HG03066 (cell line): ENCODE results near the gene CD58.
A peak's percentile ranks its signal among the peaks of the same experiment; 100 is the strongest.
"Not testable (repeated sequence)": the region's sequence is repeated elsewhere in the genome, so short reads cannot be mapped to it uniquely, and the experiment has no call there.

Source experiments
- ATAC-seq: cut with Tn5 transposase; IDR thresholded peaks from one replicate; pipeline ENCODE4 v1.9.1; 2021; ENCODE audit warnings: low read depth; ENCODE audit not compliant: unreplicated experiment

The CD58 gene

GRCh38 chr1:116570358-116571214, at the start of gene CD58:
Gene CD58 (minus strand): TSS chr1:116571026. CDS start chr1:116570972, 54 bp downstream.
- peak; percentile 53 for ATAC-seq

- not testable (repeated sequence) for ATAC-seq
These were observed 49.6 kb upstream of the CD58 start for GRCh38 chr1:116620392-116620791.

- not testable (repeated sequence) for ATAC-seq
These were observed 48.3 kb upstream of the CD58 start for GRCh38 chr1:116619106-116619505.

GRCh38 chr1:116617808-116618207, 47.0 kb upstream of the CD58 start:
- not testable (repeated sequence) for ATAC-seq

GRCh38 chr1:116613825-116614224, 43.0 kb upstream of the CD58 start:
- not testable (repeated sequence) for ATAC-seq

GRCh38 chr1:116609801-116610371, 39.1 kb upstream of the CD58 start:
- ATAC-seq: not testable (repeated sequence)

- ATAC-seq: not testable (repeated sequence)
These were observed 38.0 kb upstream of the CD58 start for GRCh38 chr1:116608841-116609240.

- ATAC-seq: not testable (repeated sequence)
These were observed 37.3 kb upstream of the CD58 start for GRCh38 chr1:116608151-116608550.

GRCh38 chr1:116607463-116607862, 36.6 kb upstream of the CD58 start:
- not testable (repeated sequence) for ATAC-seq

- ATAC-seq: not testable (repeated sequence)
These were observed 35.2 kb upstream of the CD58 start for GRCh38 chr1:116606067-116606466.

GRCh38 chr1:116605315-116605714, 34.5 kb upstream of the CD58 start:
- ATAC-seq: no peak

GRCh38 chr1:116604408-116604807, 33.6 kb upstream of the CD58 start:
- ATAC-seq: not testable (repeated sequence)

GRCh38 chr1:116603646-116604045, 32.8 kb upstream of the CD58 start:
- not testable (repeated sequence) for ATAC-seq

GRCh38 chr1:116599369-116599768, 28.5 kb upstream of the CD58 start:
- not testable (repeated sequence) for ATAC-seq

GRCh38 chr1:116598420-116599036, 27.7 kb upstream of the CD58 start:
- ATAC-seq: not testable (repeated sequence)

- ATAC-seq: peak; percentile 61
These were observed 26.6 kb upstream of the CD58 start for GRCh38 chr1:116597388-116597787.

GRCh38 chr1:116596742-116597307, 26.0 kb upstream of the CD58 start:
- not testable (repeated sequence) for ATAC-seq

- not testable (repeated sequence) for ATAC-seq
These were observed 25.3 kb upstream of the CD58 start for GRCh38 chr1:116595946-116596741.

GRCh38 chr1:116595065-116595840, 24.4 kb upstream of the CD58 start:
- not testable (repeated sequence) for ATAC-seq
